Measurements from ENCODE around the gene SLC9B1.
A peak's percentile ranks its signal among the peaks of the same experiment; 100 is the strongest.

SLC9B1 gene

GRCh38 chr4:103012551-103012950 is 7.0 kb downstream of the SLC9B1 start:
- POLR2A ChIA-PET, result no interaction called here
- CTCF ChIA-PET, result no interaction called here

GRCh38 chr4:103012060-103012459 is 7.4 kb downstream of the SLC9B1 start:
- TF ChIP-seq TARDBP (IDR thresholded peaks at IDR 0.05) (no peak), ZNF384 (IDR thresholded peaks at IDR 0.05) (no peak), L3MBTL2 (conservative IDR thresholded peaks at IDR 0.05) (no peak), SP1 (IDR thresholded peaks at IDR 0.05) (no peak)
- POLR2A ChIA-PET, result no interaction called here
- no peak for DNase-seq (ENCODE audit: extremely low spot score)
- CTCF ChIA-PET, result no interaction called here

More at GRCh38 chr4:103012551-103012950, 7.0 kb downstream of the SLC9B1 start:
- TF ChIP-seq ARNT (IDR thresholded peaks at IDR 0.05), result no peak
- TF ChIP-seq FOXA1 (IDR thresholded peaks at IDR 0.05), result no peak
- no peak for TF ChIP-seq PKNOX1 (IDR thresholded peaks at IDR 0.05)
- TF ChIP-seq SP1 (IDR thresholded peaks at IDR 0.05), result no peak
- DNase-seq (ENCODE audit: extremely low spot score), result no peak

- CTCF ChIA-PET, result interaction anchor here (1.3 kb wide), 1 partner anchor 391 kb away, joined by 6 read pairs; no protein-coding TSS in a partner anchor
- DNase-seq (ENCODE audit: extremely low spot score), result no peak
- no peak for TF ChIP-seq ZNF384 (IDR thresholded peaks at IDR 0.05)
- no peak for TF ChIP-seq L3MBTL2 (conservative IDR thresholded peaks at IDR 0.05)
- TF ChIP-seq BHLHE40 (IDR thresholded peaks at IDR 0.05; ENCODE audit: borderline replicate concordance), result no peak
- TF ChIP-seq HDGF (IDR thresholded peaks at IDR 0.05; ENCODE audit: borderline replicate concordance), result no peak
- TF ChIP-seq FOXK2 (IDR thresholded peaks at IDR 0.05), result no peak
- TF ChIP-seq SP1 (IDR thresholded peaks at IDR 0.05), result no peak
- TF ChIP-seq FOXM1 (IDR thresholded peaks at IDR 0.05; ENCODE audit: borderline replicate concordance), result no peak
- TF ChIP-seq FOXA1 (IDR thresholded peaks at IDR 0.05), result no peak
- no peak for TF ChIP-seq TARDBP (IDR thresholded peaks at IDR 0.05)
- no peak for TF ChIP-seq ARNT (IDR thresholded peaks at IDR 0.05)
- TF ChIP-seq LEF1 (IDR thresholded peaks at IDR 0.05; ENCODE audit: borderline replicate concordance), result no peak
- TF ChIP-seq SUZ12 (IDR thresholded peaks at IDR 0.05), result no peak
- TF ChIP-seq CTBP1 (IDR thresholded peaks at IDR 0.05; ENCODE audit: borderline replicate concordance), result no peak
- no peak for TF ChIP-seq ELF4 (IDR thresholded peaks at IDR 0.05)
- no peak for TF ChIP-seq PKNOX1 (IDR thresholded peaks at IDR 0.05)
- no peak for TF ChIP-seq NFRKB (IDR thresholded peaks at IDR 0.05)
- POLR2A ChIA-PET, result interaction anchor here (1.3 kb wide), 1 partner anchor 184 kb away, joined by 4 read pairs; the partner anchor contains the start of gene UBE2D3
Observed at GRCh38 chr4:103011378-103012025, 8.0 kb downstream of the SLC9B1 start.

GRCh38 chr4:103010804-103011203 is 8.7 kb downstream of the SLC9B1 start:
- TF ChIP-seq BHLHE40 (IDR thresholded peaks at IDR 0.05; ENCODE audit: borderline replicate concordance) (no peak), L3MBTL2 (conservative IDR thresholded peaks at IDR 0.05) (no peak), LEF1 (IDR thresholded peaks at IDR 0.05; ENCODE audit: borderline replicate concordance) (no peak), ELF4 (IDR thresholded peaks at IDR 0.05) (no peak), ZNF384 (IDR thresholded peaks at IDR 0.05) (no peak), FOXA1 (IDR thresholded peaks at IDR 0.05) (no peak), FOXK2 (IDR thresholded peaks at IDR 0.05) (no peak), CTBP1 (IDR thresholded peaks at IDR 0.05; ENCODE audit: borderline replicate concordance) (no peak), NFRKB (IDR thresholded peaks at IDR 0.05) (no peak), HDGF (IDR thresholded peaks at IDR 0.05; ENCODE audit: borderline replicate concordance) (no peak), PKNOX1 (IDR thresholded peaks at IDR 0.05) (no peak), SP1 (IDR thresholded peaks at IDR 0.05) (no peak)
- no peak for DNase-seq (ENCODE audit: extremely low spot score)
- POLR2A ChIA-PET, result interaction anchor here (1.3 kb wide), 1 partner anchor 183 kb away, joined by 4 read pairs; the partner anchor contains the start of gene UBE2D3
- CTCF ChIA-PET, result interaction anchor here (1.3 kb wide), 1 partner anchor 390 kb away, joined by 6 read pairs; no protein-coding TSS in a partner anchor

DNA sequence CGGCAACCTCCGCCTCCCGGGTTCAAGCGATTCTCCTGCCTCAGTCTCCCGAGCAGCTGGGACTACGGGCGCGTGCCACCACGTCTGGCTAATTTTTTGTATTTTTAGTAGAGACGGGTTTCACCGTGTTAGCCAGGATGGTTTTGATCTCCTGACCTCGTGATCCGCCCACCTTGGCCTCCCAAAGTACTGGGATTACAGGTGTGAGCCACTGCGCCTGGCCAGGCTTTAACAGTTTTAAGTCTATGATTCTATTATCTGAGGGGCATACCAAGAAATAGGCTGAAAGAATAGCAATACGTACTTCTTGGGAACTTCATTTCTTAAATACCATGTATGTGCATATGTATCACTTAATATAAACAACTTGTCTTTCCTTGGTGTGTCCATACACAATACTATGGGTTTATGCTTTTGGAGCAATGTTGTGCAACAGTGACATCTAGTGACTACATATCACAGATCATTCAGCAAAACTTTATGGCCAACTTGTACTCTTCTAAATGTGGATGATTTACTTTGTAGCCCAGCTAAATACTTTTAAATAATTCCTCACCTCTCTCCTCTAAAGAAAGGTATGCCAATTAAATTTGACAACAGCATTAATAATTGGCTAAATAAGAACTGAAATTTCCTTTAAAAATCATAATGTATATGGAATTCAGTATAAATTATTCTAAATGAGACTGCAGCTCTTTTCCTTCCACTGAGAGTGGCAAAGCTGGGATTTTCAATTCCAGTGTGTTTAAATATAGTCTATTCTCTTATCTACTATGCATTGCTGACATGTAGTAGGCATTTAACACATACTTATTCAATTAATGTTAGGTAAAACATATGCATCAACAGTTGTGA is 10.4 kb downstream of the SLC9B1 start:
- ChIA-PET CTCF (interaction anchor here (2.5 to 3.3 kb wide), 2 partner anchors 386 to 389 kb away, joined by 17 to 28 read pairs; no protein-coding TSS in a partner anchor), POLR2A (interaction anchor here (1.0 to 1.2 kb wide), 2 partner anchors 140 to 181 kb away, joined by 3 to 4 read pairs; partner anchors contain the start of genes CISD2 and UBE2D3)
- no peak for TF ChIP-seq FOXM1 (IDR thresholded peaks at IDR 0.05; ENCODE audit: borderline replicate concordance)
- TF ChIP-seq PKNOX1 (IDR thresholded peaks at IDR 0.05), result no peak
- no peak for TF ChIP-seq FOXK2 (IDR thresholded peaks at IDR 0.05)
- no peak for TF ChIP-seq ZNF384 (IDR thresholded peaks at IDR 0.05)
- peak; percentile 56 for DNase-seq (ENCODE audit: extremely low spot score)
